HepG2 (cell line): Measurements from ENCODE around the gene CA14. TPM values are rescaled to one million over a fixed set of nuclear protein-coding genes. Genes with fewer than 3 reads are reported as not detected.
A peak's percentile ranks its signal among the peaks of the same experiment; 100 is the strongest.

Experiments
- HMG20B ChIP-seq: conservative IDR thresholded peaks from 2 replicates; pipeline ENCODE4 v1.6.1; 2016; ENCODE audit warnings: missing genetic modification reagents, missing compliant biosample characterization
- MED8 ChIP-seq: sonication (generic); formaldehyde crosslinking; IDR thresholded peaks from 2 replicates; pipeline ENCODE4 v1.8.1; 2023; ENCODE audit warnings: mild to moderate bottlenecking, missing genetic modification reagents; ENCODE audit not compliant: insufficient replicate concordance
- MXD3 ChIP-seq: IDR thresholded peaks from 2 replicates; pipeline ENCODE4 v1.6.1; 2016; ENCODE audit warnings: mild to moderate bottlenecking, missing biosample characterization, missing genetic modification reagents
- PRDM4 ChIP-seq: sonication (generic); formaldehyde crosslinking; IDR thresholded peaks from 2 replicates; pipeline ENCODE4 v1.9.0; 2021; ENCODE audit warnings: missing genetic modification reagents, borderline replicate concordance
- SAFB2 ChIP-seq: sonication (generic); formaldehyde crosslinking; IDR thresholded peaks from 2 replicates; pipeline ENCODE4 v1.5.1; 2020; ENCODE audit warnings: missing genetic modification reagents, low read depth, mild to moderate bottlenecking, borderline replicate concordance
- SP5 ChIP-seq: IDR thresholded peaks from 2 replicates; pipeline ENCODE4 v1.6.1; 2016; ENCODE audit warnings: low read depth, borderline replicate concordance
- SRY ChIP-seq: sonication (generic); formaldehyde crosslinking; IDR thresholded peaks from 2 replicates; pipeline ENCODE4 v1.8.0; 2022; ENCODE audit warnings: mild to moderate bottlenecking, missing genetic modification reagents
- TCF7 ChIP-seq: sonication (generic); IDR thresholded peaks from 2 replicates; pipeline ENCODE4 v1.6.1; 2016; ENCODE audit warnings: antibody characterized with exemption, low read depth
- XRCC5 ChIP-seq: fragments of 200-400 bp; formaldehyde crosslinking; optimal IDR thresholded peaks from 2 replicates; pipeline ENCODE3; 2017; ENCODE audit warnings: mild to moderate bottlenecking, low read length
- YEATS2 ChIP-seq: sonication (generic); formaldehyde crosslinking; IDR thresholded peaks from 2 replicates; pipeline ENCODE4 v1.4.0; 2020; ENCODE audit warnings: missing genetic modification reagents, borderline replicate concordance
- ZNF121 ChIP-seq: sonication (generic); formaldehyde crosslinking; IDR thresholded peaks from 2 replicates; pipeline ENCODE4 v1.5.0; 2020; ENCODE audit warnings: mild to moderate bottlenecking, missing genetic modification reagents
- ZNF329 ChIP-seq: sonication (generic); formaldehyde crosslinking; IDR thresholded peaks from 2 replicates; pipeline ENCODE4 v1.9.0; 2021; ENCODE audit warnings: low read depth, mild to moderate bottlenecking, missing genetic modification reagents
- ZNF382 ChIP-seq: sonication (generic); formaldehyde crosslinking; IDR thresholded peaks from 2 replicates; pipeline ENCODE4 v1.5.0; 2020; ENCODE audit warnings: missing genetic modification reagents, mild to moderate bottlenecking, borderline replicate concordance
- ZNF644 ChIP-seq: IDR thresholded peaks from 2 replicates; pipeline ENCODE4 v1.6.1; 2016; ENCODE audit warnings: low read depth
- ZSCAN25 ChIP-seq: sonication (generic); formaldehyde crosslinking; IDR thresholded peaks from 2 replicates; pipeline ENCODE4 v1.8.0; 2022; ENCODE audit warnings: mild to moderate bottlenecking, missing genetic modification reagents
- polyA plus RNA-seq, 8 experiments: library from polyadenylated mRNA; depleted of rRNA in 3 of 8; stranded (reverse) in 7 of 8; unstranded in 1 of 8; fragments of >200 nt; fragmentation: Illumina TruSeq in 4 of 8; extraction: Trizol in 4 of 8; gene quantifications; 2 replicates each; pipeline versions ENCODE4 v1.2.1 to v1.2.3, GENCODE V29; 2011 to 2016; ENCODE audit warnings: low read depth in 4 of 8, missing spikeins in 1 of 8, mixed read lengths in 1 of 8; ENCODE audit not compliant: insufficient read depth in 1 of 8
- total RNA-seq, 5 experiments: library from RNA; depleted of rRNA; stranded (reverse); fragments of >200 nt; fragmentation: Illumina TruSeq; extraction: Trizol; gene quantifications; 2 replicates each; pipeline ENCODE4 v1.2.3, GENCODE V29; 2016; ENCODE audit warnings: low read depth in 1 of 5
- TF ChIP-seq, protein P1 (sequence below): IDR thresholded peaks from 2 replicates; pipeline ENCODE4 v1.6.1; 2012; ENCODE audit warnings: low read length, improper control_type of control experiment
- TF ChIP-seq, protein P2 (sequence below): sonication (generic); formaldehyde crosslinking; IDR thresholded peaks from 2 replicates; pipeline ENCODE4 v1.5.0; 2020; ENCODE audit warnings: missing genetic modification reagents, mild to moderate bottlenecking, borderline replicate concordance
- TF ChIP-seq, protein P3 (sequence below): IDR thresholded peaks from 2 replicates; pipeline ENCODE4 v1.6.1; 2016; ENCODE audit warnings: low read depth, control low read depth
- TF ChIP-seq, protein P4 (sequence below): sonication (generic); formaldehyde crosslinking; IDR thresholded peaks from 2 replicates; pipeline ENCODE4 v1.8.0; 2022; ENCODE audit warnings: mild to moderate bottlenecking, missing genetic modification reagents, moderate library complexity

The CA14 gene
- total and polyA plus RNA-seq, 2 of the 13 experiments (the other 11 are each of a cell fraction or from before 2014, with no cell fraction given): 2.4 to 8.5 TPM

- TF ChIP-seq, protein P1, sequence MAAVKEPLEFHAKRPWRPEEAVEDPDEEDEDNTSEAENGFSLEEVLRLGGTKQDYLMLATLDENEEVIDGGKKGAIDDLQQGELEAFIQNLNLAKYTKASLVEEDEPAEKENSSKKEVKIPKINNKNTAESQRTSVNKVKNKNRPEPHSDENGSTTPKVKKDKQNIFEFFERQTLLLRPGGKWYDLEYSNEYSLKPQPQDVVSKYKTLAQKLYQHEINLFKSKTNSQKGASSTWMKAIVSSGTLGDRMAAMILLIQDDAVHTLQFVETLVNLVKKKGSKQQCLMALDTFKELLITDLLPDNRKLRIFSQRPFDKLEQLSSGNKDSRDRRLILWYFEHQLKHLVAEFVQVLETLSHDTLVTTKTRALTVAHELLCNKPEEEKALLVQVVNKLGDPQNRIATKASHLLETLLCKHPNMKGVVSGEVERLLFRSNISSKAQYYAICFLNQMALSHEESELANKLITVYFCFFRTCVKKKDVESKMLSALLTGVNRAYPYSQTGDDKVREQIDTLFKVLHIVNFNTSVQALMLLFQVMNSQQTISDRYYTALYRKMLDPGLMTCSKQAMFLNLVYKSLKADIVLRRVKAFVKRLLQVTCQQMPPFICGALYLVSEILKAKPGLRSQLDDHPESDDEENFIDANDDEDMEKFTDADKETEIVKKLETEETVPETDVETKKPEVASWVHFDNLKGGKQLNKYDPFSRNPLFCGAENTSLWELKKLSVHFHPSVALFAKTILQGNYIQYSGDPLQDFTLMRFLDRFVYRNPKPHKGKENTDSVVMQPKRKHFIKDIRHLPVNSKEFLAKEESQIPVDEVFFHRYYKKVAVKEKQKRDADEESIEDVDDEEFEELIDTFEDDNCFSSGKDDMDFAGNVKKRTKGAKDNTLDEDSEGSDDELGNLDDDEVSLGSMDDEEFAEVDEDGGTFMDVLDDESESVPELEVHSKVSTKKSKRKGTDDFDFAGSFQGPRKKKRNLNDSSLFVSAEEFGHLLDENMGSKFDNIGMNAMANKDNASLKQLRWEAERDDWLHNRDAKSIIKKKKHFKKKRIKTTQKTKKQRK: peak; percentile 86
- TF ChIP-seq SRY (CRISPR knock-in tag) (peak; percentile 86), PRDM4 (CRISPR knock-in tag) (no peak), MXD3 (CRISPR knock-in tag) (peak; percentile 41; the same call in 1 of the 2 replicates), TCF7 (no peak), HMG20B (CRISPR knock-in tag) (no peak), ZSCAN25 (peak; percentile 73; the same call in 1 of the 2 replicates), SAFB2 (CRISPR knock-in tag) (peak; percentile 73; the same call in 1 of the 2 replicates), ZNF644 (CRISPR knock-in tag) (no peak), XRCC5 (peak; percentile 63), SP5 (CRISPR knock-in tag) (peak; percentile 15; the same call in 1 of the 2 replicates), ZNF121 (CRISPR knock-in tag) (no peak), ZNF382 (CRISPR knock-in tag) (no peak), YEATS2 (CRISPR knock-in tag) (peak; percentile 65; the same call in 1 of the 2 replicates), MED8 (peak; percentile 98), ZNF329 (CRISPR knock-in tag) (peak; percentile 81; the same call in 1 of the 2 replicates)
- TF ChIP-seq, protein P2, sequence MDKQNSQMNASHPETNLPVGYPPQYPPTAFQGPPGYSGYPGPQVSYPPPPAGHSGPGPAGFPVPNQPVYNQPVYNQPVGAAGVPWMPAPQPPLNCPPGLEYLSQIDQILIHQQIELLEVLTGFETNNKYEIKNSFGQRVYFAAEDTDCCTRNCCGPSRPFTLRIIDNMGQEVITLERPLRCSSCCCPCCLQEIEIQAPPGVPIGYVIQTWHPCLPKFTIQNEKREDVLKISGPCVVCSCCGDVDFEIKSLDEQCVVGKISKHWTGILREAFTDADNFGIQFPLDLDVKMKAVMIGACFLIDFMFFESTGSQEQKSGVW (CRISPR knock-in tag): no peak
- TF ChIP-seq, protein P3, sequence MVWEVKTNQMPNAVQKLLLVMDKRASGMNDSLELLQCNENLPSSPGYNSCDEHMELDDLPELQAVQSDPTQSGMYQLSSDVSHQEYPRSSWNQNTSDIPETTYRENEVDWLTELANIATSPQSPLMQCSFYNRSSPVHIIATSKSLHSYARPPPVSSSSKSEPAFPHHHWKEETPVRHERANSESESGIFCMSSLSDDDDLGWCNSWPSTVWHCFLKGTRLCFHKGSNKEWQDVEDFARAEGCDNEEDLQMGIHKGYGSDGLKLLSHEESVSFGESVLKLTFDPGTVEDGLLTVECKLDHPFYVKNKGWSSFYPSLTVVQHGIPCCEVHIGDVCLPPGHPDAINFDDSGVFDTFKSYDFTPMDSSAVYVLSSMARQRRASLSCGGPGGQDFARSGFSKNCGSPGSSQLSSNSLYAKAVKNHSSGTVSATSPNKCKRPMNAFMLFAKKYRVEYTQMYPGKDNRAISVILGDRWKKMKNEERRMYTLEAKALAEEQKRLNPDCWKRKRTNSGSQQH (CRISPR knock-in tag): peak; percentile 46; the same call in 1 of the 2 replicates
- TF ChIP-seq, protein P4, sequence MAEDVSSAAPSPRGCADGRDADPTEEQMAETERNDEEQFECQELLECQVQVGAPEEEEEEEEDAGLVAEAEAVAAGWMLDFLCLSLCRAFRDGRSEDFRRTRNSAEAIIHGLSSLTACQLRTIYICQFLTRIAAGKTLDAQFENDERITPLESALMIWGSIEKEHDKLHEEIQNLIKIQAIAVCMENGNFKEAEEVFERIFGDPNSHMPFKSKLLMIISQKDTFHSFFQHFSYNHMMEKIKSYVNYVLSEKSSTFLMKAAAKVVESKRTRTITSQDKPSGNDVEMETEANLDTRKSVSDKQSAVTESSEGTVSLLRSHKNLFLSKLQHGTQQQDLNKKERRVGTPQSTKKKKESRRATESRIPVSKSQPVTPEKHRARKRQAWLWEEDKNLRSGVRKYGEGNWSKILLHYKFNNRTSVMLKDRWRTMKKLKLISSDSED (CRISPR knock-in tag): no peak
Observed at GRCh38 chr1:150235852-150236613, 21.5 kb upstream of the CA14 start, which contains the start of gene ANP32E (continued).
